ENCODE results near the gene ST6GALNAC1. TPM values are rescaled to one million over a fixed set of nuclear protein-coding genes. Genes with fewer than 3 reads are reported as not detected.
"Not testable (repeated sequence)": the region's sequence is repeated elsewhere in the genome, so short reads cannot be mapped to it uniquely, and the experiment has no call there.

Gene ST6GALNAC1
- total RNA-seq, 1 donor from 2014 or later = 3.2 TPM

GRCh38 chr17:76642994-76643393, 563 bp downstream of the ST6GALNAC1 start:
- intact Hi-C loops (cut with micrococcal nuclease) = no loop called here

GRCh38 chr17:76642032-76642561, 1.5 kb downstream of the ST6GALNAC1 start:
- intact Hi-C loops (cut with micrococcal nuclease) = no loop called here

GRCh38 chr17:76641501-76641900, 2.1 kb downstream of the ST6GALNAC1 start:
- intact Hi-C loops (cut with micrococcal nuclease) = no loop called here

GRCh38 chr17:76640550-76641380, 2.8 kb downstream of the ST6GALNAC1 start:
- intact Hi-C loops (cut with micrococcal nuclease) = no loop called here

GRCh38 chr17:76638263-76638662, 5.3 kb downstream of the ST6GALNAC1 start:
- intact Hi-C loops (cut with micrococcal nuclease) = no loop called here

GRCh38 chr17:76636486-76637206, 6.9 kb downstream of the ST6GALNAC1 start:
- intact Hi-C loops (cut with micrococcal nuclease) = not testable (repeated sequence)

GRCh38 chr17:76635659-76636360, 7.7 kb downstream of the ST6GALNAC1 start:
- intact Hi-C loops (cut with micrococcal nuclease) = no loop called here

- intact Hi-C loops (cut with micrococcal nuclease) = no loop called here
Observed at GRCh38 chr17:76635039-76635438, 8.5 kb downstream of the ST6GALNAC1 start.

- intact Hi-C loops (cut with micrococcal nuclease) = no loop called here
Observed at GRCh38 chr17:76633628-76634328, 9.8 kb downstream of the ST6GALNAC1 start.

GRCh38 chr17:76631821-76632565, 11.6 kb downstream of the ST6GALNAC1 start:
- intact Hi-C loops (cut with micrococcal nuclease) = no loop called here

GRCh38 chr17:76630151-76630550, 13.4 kb downstream of the ST6GALNAC1 start:
- intact Hi-C loops (cut with micrococcal nuclease) = no loop called here

- intact Hi-C loops (cut with micrococcal nuclease) = no loop called here
Observed at GRCh38 chr17:76627510-76627909, 16.0 kb downstream of the ST6GALNAC1 start.

GRCh38 chr17:76626442-76626841, 17.1 kb downstream of the ST6GALNAC1 start:
- intact Hi-C loops (cut with micrococcal nuclease) = no loop called here

GRCh38 chr17:76625496-76625895, 18.1 kb downstream of the ST6GALNAC1 start:
- intact Hi-C loops (cut with micrococcal nuclease) = no loop called here

GRCh38 chr17:76623271-76624146, 20.0 kb downstream of the ST6GALNAC1 start:
- intact Hi-C loops (cut with micrococcal nuclease) = loop anchor here (1.0 kb wide), 4 partner anchors 58 to 157 kb away; no protein-coding TSS in a partner anchor

GRCh38 chr17:76617838-76618237, 25.7 kb downstream of the ST6GALNAC1 start:
- intact Hi-C loops (cut with micrococcal nuclease) = no loop called here

GRCh38 chr17:76614912-76615617, 28.5 kb downstream of the ST6GALNAC1 start:
- intact Hi-C loops (cut with micrococcal nuclease) = no loop called here

- intact Hi-C loops (cut with micrococcal nuclease) = not testable (repeated sequence)
Observed at GRCh38 chr17:76614064-76614759, 29.3 kb downstream of the ST6GALNAC1 start.
